CD14-positive monocyte (primary cell): Measurements from ENCODE around the gene FZD7. TPM values are rescaled to one million over a fixed set of nuclear protein-coding genes. Genes with fewer than 3 reads are reported as not detected.

Source experiments
- DNase-seq, 3 donors: peaks; one replicate each; pipeline ENCODE4 v3.0.0-alpha.2; 2011 to 2022
- H2AFZ ChIP-seq: 2 replicates; pipeline ENCODE4 v1.6.0; 2012; ENCODE audit warnings: mild to moderate bottlenecking, low read depth, low read length, inconsistent platforms; ENCODE audit not compliant: insufficient read depth, poor library complexity, severe bottlenecking
- H3K27ac ChIP-seq, 2 donors: 1 replicate in 1 of 2; 2 replicates in 1 of 2; pipeline ENCODE4 v1.5.1; 2012 to 2013; ENCODE audit warnings: low read length in 2 of 2, control low read depth in 1 of 2, inconsistent platforms in 1 of 2, low read depth in 1 of 2, mild to moderate bottlenecking in 1 of 2
- H3K27me3 ChIP-seq, 2 donors: one replicate each; pipeline versions ENCODE4 v1.6.0 to v1.6.1; 2011 to 2013; ENCODE audit warnings: low read length in 2 of 2; ENCODE audit not compliant: control insufficient read depth in 2 of 2, insufficient read depth in 2 of 2
- H3K36me3 ChIP-seq, 2 donors: replicated peaks in 1 of 2; 1 replicate in 1 of 2; 2 replicates in 1 of 2; pipeline versions ENCODE4 v1.5.1 to v1.6.1; 2012 to 2013; ENCODE audit warnings: low read length in 2 of 2, control low read depth in 1 of 2, inconsistent platforms in 1 of 2, mild to moderate bottlenecking in 1 of 2; ENCODE audit not compliant: insufficient read depth in 2 of 2, control insufficient read depth in 1 of 2
- H3K4me1 ChIP-seq, 2 donors: 1 replicate in 1 of 2; 2 replicates in 1 of 2; pipeline versions ENCODE4 v1.5.1 to v1.6.1; 2012 to 2013; ENCODE audit warnings: low read length in 2 of 2, control low read depth in 1 of 2, inconsistent platforms in 1 of 2, mild to moderate bottlenecking in 1 of 2, moderate library complexity in 1 of 2; ENCODE audit not compliant: insufficient read depth in 2 of 2, control insufficient read depth in 1 of 2
- H3K4me2 ChIP-seq: replicated peaks from 2 replicates; pipeline ENCODE3; 2012; ENCODE audit warnings: low read length, moderate library complexity, mild to moderate bottlenecking; ENCODE audit not compliant: poor library complexity, severe bottlenecking; ENCODE audit errors: extremely low read depth
- H3K4me3 ChIP-seq, 3 experiments: fragments of 200-600 bp in 1 of 3; sonication (generic) in 1 of 3; replicated peaks in 1 of 3; 1 replicate in 2 of 3; 2 replicates in 1 of 3; pipeline ENCODE4 v1.5.1; 2011 to 2013; ENCODE audit warnings: low read length in 3 of 3, mild to moderate bottlenecking in 3 of 3, control low read depth in 2 of 3, low read depth in 2 of 3, inconsistent platforms in 1 of 3, moderate library complexity in 1 of 3
- H3K79me2 ChIP-seq: 2 replicates; pipeline ENCODE4 v1.6.0; 2012; ENCODE audit warnings: mild to moderate bottlenecking, control low read depth, inconsistent platforms, low read length, moderate library complexity; ENCODE audit not compliant: insufficient read depth
- H3K9ac ChIP-seq: 2 replicates; pipeline ENCODE4 v1.6.0; 2017; ENCODE audit warnings: low read length, mild to moderate bottlenecking; ENCODE audit not compliant: insufficient read depth, poor library complexity, severe bottlenecking
- H3K9me3 ChIP-seq, 2 donors: replicated peaks in 1 of 2; 1 replicate in 1 of 2; 2 replicates in 1 of 2; pipeline versions ENCODE4 v1.5.1 to v1.6.1; 2012 to 2013; ENCODE audit warnings: low read length in 2 of 2, control low read depth in 1 of 2; ENCODE audit not compliant: control insufficient read depth in 1 of 2, insufficient read depth in 1 of 2
- H4K20me1 ChIP-seq: 2 replicates; pipeline ENCODE4 v1.6.0; 2012; ENCODE audit warnings: mild to moderate bottlenecking, low read length, control low read depth, moderate library complexity; ENCODE audit not compliant: insufficient read depth
- H3K27ac Mint-ChIP-seq, 7 donors: one replicate each; pipeline ENCODE4 v1.8.0; 2020; ENCODE audit warnings: mild to moderate bottlenecking in 7 of 7, mixed read lengths in 7 of 7, moderate library complexity in 6 of 7, inconsistent platforms in 2 of 7
- H3K27me3 Mint-ChIP-seq, 3 donors: one replicate each; pipeline ENCODE4 v1.8.0; 2021 to 2022; ENCODE audit warnings: low read depth in 3 of 3, mild to moderate bottlenecking in 3 of 3, mixed read lengths in 3 of 3, moderate library complexity in 3 of 3, inconsistent platforms in 1 of 3
- H3K36me3 Mint-ChIP-seq, 2 donors: one replicate each; pipeline ENCODE4 v1.8.0; 2020; ENCODE audit warnings: mixed read lengths in 2 of 2, inconsistent platforms in 1 of 2, mild to moderate bottlenecking in 1 of 2
- H3K4me1 Mint-ChIP-seq: one replicate; pipeline ENCODE4 v1.8.0; 2020; ENCODE audit warnings: mild to moderate bottlenecking, mixed read lengths
- H3K4me3 Mint-ChIP-seq, 2 donors: one replicate each; pipeline ENCODE4 v1.8.0; 2020; ENCODE audit warnings: mild to moderate bottlenecking in 2 of 2, mixed read lengths in 2 of 2, moderate library complexity in 1 of 2
- H3K9me3 Mint-ChIP-seq, 7 donors: one replicate each; pipeline ENCODE4 v1.8.0; 2020 to 2022; ENCODE audit warnings: mixed read lengths in 7 of 7, mild to moderate bottlenecking in 6 of 7, moderate library complexity in 6 of 7, inconsistent platforms in 2 of 7
- WGBS: methylation state at CpG from one replicate; pipeline ENCODE4 v1.1.5; 2013; ENCODE audit warnings: missing lambda C conversion rate; ENCODE audit not compliant: insufficient coverage; 5-methylcytosine and 5-hydroxymethylcytosine counted together
- intact Hi-C, 2 donors: fragments of 100-400 bp; cut with micrococcal nuclease; formaldehyde crosslinking; loops; one replicate each; pipeline versions ENCODE4 v1.15.0 to v1.15.1; 2023
- polyA plus RNA-seq, 3 donors: library from polyadenylated mRNA; depleted of rRNA in 1 of 3; unstranded in 2 of 3; stranded (reverse) in 1 of 3; fragments of 300-500 nt in 2 of 3; fragments of >200 nt in 1 of 3; fragmentation: Illumina TruSeq in 2 of 3; gene quantifications; 1 replicate in 2 of 3; 2 replicates in 1 of 3; pipeline ENCODE4 v1.2.3, GENCODE V29; 2012 to 2021
- TF ChIP-seq, protein P1 (sequence below): fragments of 200-600 bp; IDR thresholded peaks from one replicate; pipeline ENCODE4 v1.8.0; 2022; ENCODE audit warnings: antibody characterized with exemption, mild to moderate bottlenecking

The FZD7 gene
- polyA plus RNA-seq, 3 donors: 0.05 to 0.28 TPM; not detected in 1

DNA sequence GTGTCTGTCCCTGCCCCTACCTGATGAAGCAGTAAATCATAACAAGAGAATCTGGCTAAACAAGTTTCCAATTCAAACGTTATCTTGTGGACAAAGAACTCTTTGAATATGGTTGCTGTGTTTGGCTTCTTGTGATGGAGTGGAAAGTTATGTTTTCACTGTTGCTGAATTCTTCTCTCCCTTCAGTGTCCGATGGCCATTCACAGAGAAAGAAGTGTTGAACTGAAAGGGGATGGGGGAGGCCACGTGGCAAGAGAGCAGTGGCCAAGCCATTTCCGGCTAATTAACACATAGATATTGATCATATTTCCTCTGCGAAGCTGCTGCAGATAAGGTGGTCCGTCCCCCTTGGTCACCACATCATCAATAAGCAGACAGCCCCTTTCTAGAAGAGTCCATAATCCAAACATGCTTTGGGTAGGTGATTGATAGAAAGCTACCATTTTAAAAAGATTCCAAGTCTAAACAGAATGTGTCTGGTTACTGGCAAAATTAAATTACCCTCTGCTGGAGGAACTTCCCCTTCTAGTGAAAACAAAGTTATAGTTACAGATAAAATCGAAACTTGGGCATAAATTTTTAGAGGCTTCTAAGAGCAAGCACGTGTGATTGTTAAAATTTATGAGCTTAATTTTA, 36.9 kb upstream of the FZD7 start:
- H3K4me3 ChIP-seq: no peak overlapping the region
- no peaks in the 10 kb centered on the region for H3K79me2 ChIP-seq
- no peaks in the 10 kb centered on the region for H3K9me3 Mint-ChIP-seq
- H3K27ac Mint-ChIP-seq: no peak overlapping the region
- H3K9ac ChIP-seq: no peak overlapping the region
- no peak overlapping the region for H2AFZ ChIP-seq
- H3K4me3 Mint-ChIP-seq: no peak overlapping the region
- intact Hi-C loops: no loop called here
- no peaks in the 10 kb centered on the region for H3K36me3 Mint-ChIP-seq
- H3K4me2 ChIP-seq: no peak overlapping the region
- no peaks in the 10 kb centered on the region for H3K4me1 ChIP-seq
- 0% methylated on average over 1 of the region's 8 CpGs for WGBS
- H3K27me3 ChIP-seq: no peaks in the 10 kb centered on the region
- TF ChIP-seq, protein P1, sequence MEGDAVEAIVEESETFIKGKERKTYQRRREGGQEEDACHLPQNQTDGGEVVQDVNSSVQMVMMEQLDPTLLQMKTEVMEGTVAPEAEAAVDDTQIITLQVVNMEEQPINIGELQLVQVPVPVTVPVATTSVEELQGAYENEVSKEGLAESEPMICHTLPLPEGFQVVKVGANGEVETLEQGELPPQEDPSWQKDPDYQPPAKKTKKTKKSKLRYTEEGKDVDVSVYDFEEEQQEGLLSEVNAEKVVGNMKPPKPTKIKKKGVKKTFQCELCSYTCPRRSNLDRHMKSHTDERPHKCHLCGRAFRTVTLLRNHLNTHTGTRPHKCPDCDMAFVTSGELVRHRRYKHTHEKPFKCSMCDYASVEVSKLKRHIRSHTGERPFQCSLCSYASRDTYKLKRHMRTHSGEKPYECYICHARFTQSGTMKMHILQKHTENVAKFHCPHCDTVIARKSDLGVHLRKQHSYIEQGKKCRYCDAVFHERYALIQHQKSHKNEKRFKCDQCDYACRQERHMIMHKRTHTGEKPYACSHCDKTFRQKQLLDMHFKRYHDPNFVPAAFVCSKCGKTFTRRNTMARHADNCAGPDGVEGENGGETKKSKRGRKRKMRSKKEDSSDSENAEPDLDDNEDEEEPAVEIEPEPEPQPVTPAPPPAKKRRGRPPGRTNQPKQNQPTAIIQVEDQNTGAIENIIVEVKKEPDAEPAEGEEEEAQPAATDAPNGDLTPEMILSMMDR: no peak
- H3K27me3 Mint-ChIP-seq: peaks cover 1% of the 10 kb centered on the region in 3 donors
- H3K9me3 ChIP-seq: no peaks in the 10 kb centered on the region
- peaks cover 4% of the 10 kb centered on the region for H3K4me1 Mint-ChIP-seq
- DNase-seq: no peak
- H3K36me3 ChIP-seq: no peaks in the 10 kb centered on the region
- no peak overlapping the region for H3K27ac ChIP-seq
- no peaks in the 10 kb centered on the region for H4K20me1 ChIP-seq

GRCh38 chr2:201999279-201999678, 34.4 kb upstream of the FZD7 start:
- TF ChIP-seq, protein P1: no peak
- Histone ChIP-seq H3K36me3 (no peaks in the 10 kb centered on the region), H4K20me1 (no peaks in the 10 kb centered on the region), H3K4me2 (no peak overlapping the region), H3K4me3 (no peak overlapping the region), H3K9ac (no peak overlapping the region), H3K4me1 (no peaks in the 10 kb centered on the region), H2AFZ (no peak overlapping the region), H3K27me3 (no peaks in the 10 kb centered on the region), H3K79me2 (no peaks in the 10 kb centered on the region), H3K27ac (no peak overlapping the region), H3K9me3 (no peaks in the 10 kb centered on the region)
- no peaks in the 10 kb centered on the region for H3K9me3 Mint-ChIP-seq
- 95% methylated on average over 6 of the region's 7 CpGs for WGBS
- peaks cover 0 to 5% (median 1%) of the 10 kb centered on the region in 3 donors for H3K27me3 Mint-ChIP-seq
- no peak overlapping the region for H3K4me3 Mint-ChIP-seq
- peaks cover 4% of the 10 kb centered on the region for H3K4me1 Mint-ChIP-seq
- no peak for DNase-seq
- H3K36me3 Mint-ChIP-seq: no peaks in the 10 kb centered on the region
- intact Hi-C loops: no loop called here
- H3K27ac Mint-ChIP-seq: no peak overlapping the region
